Measurements from ENCODE around the gene SRGAP2B. TPM values are rescaled to one million over a fixed set of nuclear protein-coding genes. Genes with fewer than 3 reads are reported as not detected.
"Not testable (repeated sequence)": the region's sequence is repeated elsewhere in the genome, so short reads cannot be mapped to it uniquely, and the experiment has no call there.

SRGAP2B gene
- total RNA-seq, 1 experiment from 2014 or later = 37.8 TPM

DNA sequence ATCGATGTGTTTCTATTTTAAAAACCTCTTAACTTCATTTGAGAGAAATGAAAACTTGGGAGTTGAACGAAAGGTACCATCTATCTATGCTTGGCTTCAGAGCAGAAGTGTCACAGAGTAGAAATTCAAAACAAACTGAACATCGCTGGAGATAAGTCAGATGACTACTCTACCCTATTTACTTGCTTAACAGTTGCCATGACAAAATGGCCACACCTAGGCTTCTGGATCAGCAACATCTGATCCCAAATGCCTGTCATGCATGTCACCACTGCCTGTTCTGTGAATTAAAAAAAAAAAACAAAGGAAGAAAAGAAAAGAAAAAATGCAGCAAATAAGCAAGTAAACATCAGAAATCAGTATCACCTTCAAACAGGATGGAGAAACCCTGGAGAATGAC is 181.7 kb downstream of the SRGAP2B start:
- not testable (repeated sequence) for DNase-seq (ENCODE audit: low read depth)

DNA sequence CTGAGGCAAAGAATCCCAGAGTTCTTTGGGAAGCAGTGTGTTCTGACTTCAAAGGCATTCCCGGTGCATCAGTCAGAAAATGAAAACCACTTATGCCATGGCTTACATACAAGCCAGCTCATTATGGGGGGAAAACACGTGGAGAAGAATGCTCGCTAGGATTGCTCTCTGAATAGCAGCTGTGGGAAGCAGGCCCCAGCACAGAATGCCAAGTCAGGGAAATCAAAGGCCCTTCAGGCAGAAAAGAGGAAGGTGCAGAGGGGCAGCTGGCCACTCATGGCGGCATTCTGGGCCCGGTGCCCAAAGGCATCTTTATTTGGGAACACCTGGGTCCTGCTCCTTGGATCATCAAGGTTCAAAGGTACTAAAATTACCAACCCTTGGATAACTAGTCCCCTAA is 184.4 kb downstream of the SRGAP2B start:
- not testable (repeated sequence) for DNase-seq (ENCODE audit: low read depth)

- DNase-seq (ENCODE audit: low read depth) = not testable (repeated sequence)
These were observed 194.3 kb downstream of the SRGAP2B start for GRCh38 chr1:144900841-144901240.

GRCh38 chr1:144894454-144895201 is 200.5 kb downstream of the SRGAP2B start:
- not testable (repeated sequence) for DNase-seq (ENCODE audit: low read depth)

DNA sequence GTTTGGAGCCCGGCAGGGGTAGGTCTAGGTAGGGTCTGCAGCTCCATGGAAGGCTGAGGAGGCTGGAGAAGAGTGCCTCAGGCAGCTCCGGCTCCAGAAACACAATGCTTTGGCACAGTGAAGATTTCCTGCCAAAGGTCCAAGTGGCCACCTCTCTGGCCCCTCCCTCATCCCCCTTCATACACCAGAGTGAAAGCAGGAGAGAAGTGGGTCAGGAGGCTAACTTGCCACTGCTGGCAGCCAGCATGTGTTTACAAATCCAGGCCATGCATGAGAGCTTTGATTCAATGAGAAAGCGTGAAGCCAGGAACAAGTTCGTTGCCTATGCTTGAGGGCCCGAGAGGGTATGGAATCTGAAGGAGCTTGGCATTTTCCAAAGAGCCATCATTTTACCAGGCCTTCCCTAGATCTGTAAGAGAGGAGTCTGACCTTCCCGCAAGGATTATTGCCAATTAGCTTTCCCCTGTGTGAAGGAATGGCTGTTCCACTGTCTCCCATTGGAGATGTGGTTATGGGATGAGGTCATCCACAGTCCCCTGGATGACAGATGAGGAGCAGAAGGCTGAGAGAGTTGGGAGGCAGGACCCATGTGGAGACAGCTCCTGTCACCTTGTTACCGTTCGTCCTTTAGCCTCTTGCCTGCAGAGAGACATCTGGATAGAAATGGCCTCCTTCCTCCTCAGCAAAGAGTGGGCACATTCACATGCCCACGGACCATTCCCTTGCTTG is 201.3 kb downstream of the SRGAP2B start:
- DNase-seq (ENCODE audit: low read depth) = not testable (repeated sequence)

- not testable (repeated sequence) for DNase-seq (ENCODE audit: low read depth)
These were observed 202.1 kb downstream of the SRGAP2B start for GRCh38 chr1:144893062-144893461.

DNA sequence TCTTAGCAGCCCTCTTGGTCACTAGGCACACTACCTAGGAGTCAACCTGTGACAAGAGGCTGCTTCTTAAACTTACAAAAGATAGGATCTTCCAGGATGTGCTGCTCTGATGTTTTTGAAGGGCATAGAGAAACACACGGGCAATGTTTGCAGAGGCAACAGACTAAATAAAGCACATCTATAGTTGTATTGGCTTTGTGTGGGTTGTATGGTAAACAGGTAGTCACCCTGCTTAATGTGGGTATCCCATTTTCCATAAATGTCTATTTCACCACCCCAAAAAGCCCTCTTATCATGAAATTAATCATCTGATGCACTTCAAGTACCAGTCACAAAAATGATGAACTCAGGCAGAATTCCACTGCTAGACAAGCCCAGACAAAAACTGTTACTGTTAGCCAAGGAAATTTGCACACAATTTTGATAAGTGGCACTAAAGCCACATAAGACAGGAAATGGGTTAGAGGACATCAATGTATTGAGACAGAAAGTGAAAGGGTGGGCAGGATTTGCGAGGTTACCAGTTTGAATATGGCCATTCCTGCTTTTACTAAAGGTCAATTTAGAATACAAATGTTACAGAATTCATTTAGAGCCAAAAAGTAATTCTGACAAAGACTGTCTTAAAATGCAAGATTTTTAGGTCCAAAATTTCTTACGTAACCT is 205.5 kb downstream of the SRGAP2B start:
- not testable (repeated sequence) for DNase-seq (ENCODE audit: low read depth)

DNA sequence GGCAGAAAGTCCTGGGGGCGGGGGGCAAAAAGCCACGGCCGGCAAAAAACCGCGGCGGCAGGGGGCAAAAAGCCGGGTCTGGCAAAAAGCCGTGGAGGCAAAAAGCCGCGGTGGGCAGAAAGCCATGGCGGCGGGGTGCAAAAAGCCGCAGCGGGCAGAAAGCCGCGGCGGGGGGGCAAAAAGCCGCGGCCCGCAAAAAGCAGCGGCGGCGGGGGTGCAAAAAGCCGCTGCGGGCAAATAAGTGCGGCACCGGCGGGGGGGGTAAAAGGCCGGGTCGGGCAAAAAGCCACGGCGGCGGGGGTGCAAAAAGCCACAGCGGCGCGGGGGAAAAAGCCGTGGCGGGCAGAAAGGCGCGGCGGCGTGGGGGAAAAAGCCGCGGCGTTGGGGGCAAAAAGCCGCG is 212.1 kb downstream of the SRGAP2B start:
- DNase-seq (ENCODE audit: low read depth) = not testable (repeated sequence)

DNA sequence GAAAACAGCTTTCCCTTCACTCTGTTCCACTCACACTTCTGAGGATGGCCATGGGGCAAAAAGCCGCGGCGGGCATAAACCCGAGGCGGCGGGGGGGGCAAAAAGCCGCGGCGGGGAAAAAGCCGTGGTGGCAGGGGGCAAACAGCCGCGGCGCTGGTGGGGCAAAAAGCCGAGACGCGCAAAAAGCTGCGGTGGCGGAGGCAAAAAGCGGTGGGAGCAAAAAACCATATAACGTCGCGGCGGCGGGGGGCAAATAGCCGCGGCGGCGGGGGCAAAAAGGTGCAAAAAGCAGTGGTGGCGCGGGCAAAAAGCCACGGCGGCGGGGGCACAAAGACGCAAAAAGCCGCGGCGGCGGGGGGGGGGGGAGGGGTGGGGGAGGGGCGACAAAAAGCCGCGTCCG is 212.8 kb downstream of the SRGAP2B start:
- DNase-seq (ENCODE audit: low read depth) = not testable (repeated sequence)

DNA sequence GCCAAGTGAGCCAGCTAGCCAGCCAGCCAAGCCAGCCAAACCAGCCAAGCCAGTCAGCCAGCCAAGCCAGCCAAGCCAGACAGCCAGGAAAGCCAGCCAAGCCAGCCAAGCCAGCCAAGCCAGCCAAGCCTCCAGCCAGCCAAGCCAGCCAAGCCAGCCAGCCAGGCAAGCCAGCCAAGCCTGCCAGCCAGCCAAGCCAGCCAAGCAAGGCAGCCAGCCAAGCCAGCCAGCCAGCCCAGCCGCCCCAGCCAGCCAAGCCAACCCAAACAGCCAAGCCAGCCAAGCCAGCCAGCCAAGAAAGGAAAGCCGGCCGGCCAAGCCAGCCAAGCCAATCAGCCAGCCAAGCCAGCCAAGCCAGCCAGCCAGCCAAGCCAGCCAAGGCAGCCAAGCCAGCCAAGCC is 236.5 kb downstream of the SRGAP2B start:
- DNase-seq (ENCODE audit: low read depth) = not testable (repeated sequence)

Small RNAs within 50 kb of the gene (small RNA-seq; reads per million reads assigned to genes)
- not detected for gene AC242498.1

Other genes starting within 250 kb of the SRGAP2B start
- gene FAM72D, start 646 bp upstream of the SRGAP2B start, total RNA-seq (2014; rRNA removed; shearing (Covaris generic)) = 6.2 and 9.8 TPM in 2 replicates
- not detected in 2 replicates for gene PPIAL4D, start 146.8 kb upstream of the SRGAP2B start, total RNA-seq (2014; rRNA removed; shearing (Covaris generic))